Lower leg skin (tissue), 4 donors: Measurements from ENCODE around the gene EMX2. TPM values are rescaled to one million over a fixed set of nuclear protein-coding genes. Genes with fewer than 3 reads are reported as not detected.
"Not testable (repeated sequence)": the region's sequence is repeated elsewhere in the genome, so short reads cannot be mapped to it uniquely, and the experiment has no call there.

Source experiments
- DNase-seq, 2 donors: peaks; one replicate each; pipeline ENCODE4 v3.0.0-alpha.2; 2019; ENCODE audit warnings: low spot score in 2 of 2
- H3K4me3 ChIP-seq: fragments of 200-600 bp; sonication (generic); 2 replicates; pipeline ENCODE4 v1.5.1; 2017; ENCODE audit warnings: mild to moderate bottlenecking, low read depth; ENCODE audit not compliant: poor library complexity, severe bottlenecking
- CTCF ChIP-seq, 3 donors: fragments of 450-650 bp; IDR thresholded peaks; one replicate each; pipeline ENCODE4 v1.5.1; 2016; ENCODE audit warnings: antibody characterized with exemption in 3 of 3, mild to moderate bottlenecking in 3 of 3, moderate library complexity in 2 of 3
- POLR2A ChIP-seq, 2 donors: fragments of 450-650 bp; IDR thresholded peaks; one replicate each; pipeline ENCODE4 v1.6.1; 2016 to 2017; ENCODE audit warnings: antibody characterized with exemption in 2 of 2, mild to moderate bottlenecking in 1 of 2, moderate library complexity in 1 of 2
- WGBS, 2 donors: methylation state at CpG; one replicate each; pipeline ENCODE4 v1.1.5; 2018; 5-methylcytosine and 5-hydroxymethylcytosine counted together
- intact Hi-C: fragments of 100-400 bp; cut with DNase I; formaldehyde crosslinking; loops from one replicate; pipeline ENCODE4 v1.15.0; 2023; ENCODE audit warnings: low total_unique reads
- total RNA-seq, 4 donors: library from RNA; depleted of rRNA; stranded (reverse); fragments of >200 nt; gene quantifications; one replicate each; pipeline ENCODE4 v1.1.0, GENCODE V29; 2016

Gene EMX2
- total RNA-seq, 4 donors from 2014 or later, result 3.7 to 10.4 (median 7.2) TPM

GRCh38 chr10:117578999-117579590 is 36.5 kb downstream of the EMX2 start:
- no peak for TF ChIP-seq CTCF (IDR thresholded peaks at IDR 0.05)
- TF ChIP-seq POLR2A (IDR thresholded peaks at IDR 0.05), result no peak
- DNase-seq, result no peak
- no peak overlapping the region for H3K4me3 ChIP-seq
- 83 to 91% methylated on average over 5 of the region's 5 CpGs for WGBS, 2 donors
- intact Hi-C loops, result no loop called here

DNA sequence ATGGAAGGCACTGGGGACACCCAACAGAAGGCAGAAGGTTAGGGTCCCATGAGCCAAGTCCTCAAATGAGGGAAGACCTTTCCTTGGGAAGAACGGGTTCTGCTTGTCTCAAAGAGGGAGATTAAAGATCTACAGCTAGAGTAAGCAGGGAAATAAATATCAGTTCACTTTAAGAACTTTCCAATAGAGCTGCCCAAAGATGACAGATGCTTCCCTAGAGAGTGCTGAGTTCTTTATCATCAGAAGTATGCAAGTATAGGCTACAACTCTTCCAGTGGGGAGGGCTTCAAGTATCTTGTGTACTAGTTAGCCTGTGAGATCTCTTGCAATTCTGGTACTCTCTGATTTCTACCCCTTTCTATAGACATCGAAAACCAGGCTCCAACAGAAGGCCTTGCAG is 39.4 kb downstream of the EMX2 start:
- WGBS, 2 donors, result 82 to 83% methylated on average over 2 of the region's 2 CpGs

GRCh38 chr10:117584831-117585230 is 42.3 kb downstream of the EMX2 start:
- DNase-seq, H3K4me3 ChIP-seq, intact Hi-C loops: not testable (repeated sequence)
- 82 to 86% methylated on average over 2 of the region's 2 CpGs for WGBS, 2 donors

More for the DNA sequence above, 39.4 kb downstream of the EMX2 start:
- TF ChIP-seq POLR2A (IDR thresholded peaks at IDR 0.05) (no peak), CTCF (IDR thresholded peaks at IDR 0.05) (no peak)
- no peak for DNase-seq
- intact Hi-C loops, result no loop called here
- no peak overlapping the region for H3K4me3 ChIP-seq

DNA sequence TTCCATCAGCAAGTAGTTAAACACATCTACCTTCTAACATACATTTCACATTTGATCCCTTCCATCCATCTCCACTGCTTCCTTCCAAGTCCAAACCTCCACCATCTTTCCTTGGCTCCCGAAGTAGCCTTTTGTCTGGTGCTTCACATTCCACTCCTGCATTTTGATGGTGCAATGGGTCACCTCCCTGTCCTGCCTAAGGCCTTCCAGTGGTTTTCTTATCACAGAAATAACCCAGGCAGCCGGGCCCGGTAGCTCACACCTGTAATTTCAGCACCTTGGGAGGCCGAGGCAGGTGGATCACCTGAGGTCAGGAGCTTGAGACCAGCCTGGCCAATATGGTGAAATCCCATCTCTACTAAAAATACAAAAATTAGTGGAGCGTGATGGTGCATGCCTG is 44.5 kb downstream of the EMX2 start:
- TF ChIP-seq CTCF (IDR thresholded peaks at IDR 0.05), result no peak
- TF ChIP-seq POLR2A (IDR thresholded peaks at IDR 0.05), result no peak
- intact Hi-C loops, result no loop called here
- 92 to 94% methylated on average over 5 of the region's 5 CpGs for WGBS, 2 donors

DNA sequence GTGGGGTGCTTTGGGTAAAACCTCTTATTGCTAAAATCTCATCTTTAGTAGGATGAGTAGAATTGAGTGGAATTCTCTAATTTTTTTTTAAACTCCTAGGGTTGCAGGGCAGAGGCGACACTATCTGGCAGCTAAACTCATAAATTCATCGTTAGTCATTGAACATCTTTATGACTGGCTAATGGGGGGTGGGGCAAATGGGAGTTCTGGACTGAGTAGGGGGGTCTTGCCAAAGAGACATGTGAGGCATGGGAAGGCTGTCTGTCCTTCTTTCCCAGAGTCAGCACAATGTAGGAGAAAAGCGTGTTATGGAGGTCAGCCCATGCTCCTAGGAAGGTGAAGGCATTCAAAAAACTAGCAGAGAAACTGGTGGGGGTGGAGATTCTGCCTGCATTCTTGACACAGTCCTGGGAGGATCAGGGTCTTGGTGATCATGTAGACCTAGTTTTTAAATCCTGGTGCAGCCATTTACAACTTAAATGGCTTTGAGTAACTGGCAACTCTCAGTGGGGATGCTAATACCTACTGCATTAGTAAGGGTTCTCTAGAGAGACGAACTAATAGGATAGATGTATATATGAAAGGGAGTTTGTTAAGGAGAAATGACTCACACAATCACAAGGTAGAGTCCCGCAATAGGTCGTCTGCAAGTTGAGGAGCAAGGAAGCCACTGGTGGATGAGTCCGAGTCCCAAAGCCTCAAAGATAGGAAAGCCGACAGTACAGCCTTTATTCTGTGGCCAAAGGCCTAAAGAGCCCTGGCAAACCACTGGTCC is 47.7 kb downstream of the EMX2 start:
- intact Hi-C loops, result no loop called here
- H3K4me3 ChIP-seq, result no peak overlapping the region
- 80 to 86% methylated on average over 8 of the region's 8 CpGs for WGBS, 2 donors
- TF ChIP-seq CTCF (IDR thresholded peaks at IDR 0.05) (no peak), POLR2A (IDR thresholded peaks at IDR 0.05) (no peak)
- no peak for DNase-seq

More for the DNA sequence above, 44.5 kb downstream of the EMX2 start:
- DNase-seq, result no peak
- no peak overlapping the region for H3K4me3 ChIP-seq

DNA sequence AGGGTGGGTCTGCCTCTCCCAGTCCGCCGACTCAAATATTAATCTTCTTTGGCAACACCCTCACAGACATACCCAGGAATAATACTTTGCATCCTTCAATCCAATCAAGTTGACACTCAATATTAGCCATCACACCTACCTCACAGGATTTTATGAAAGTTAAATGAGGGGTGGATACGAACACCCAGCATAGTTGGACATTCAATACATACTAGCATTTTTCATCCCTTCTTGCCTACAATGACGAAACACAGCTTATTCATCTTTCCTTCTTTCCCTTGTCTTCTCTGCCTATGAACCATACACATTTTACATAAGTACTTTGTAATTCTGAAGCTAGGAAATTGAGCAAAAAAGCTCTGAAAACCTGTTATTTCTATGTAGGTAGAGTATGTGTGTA is 48.5 kb downstream of the EMX2 start:
- DNase-seq, result no peak
- 91 to 93% methylated on average over 4 of the region's 4 CpGs for WGBS, 2 donors
- H3K4me3 ChIP-seq, result no peak overlapping the region
- TF ChIP-seq CTCF (IDR thresholded peaks at IDR 0.05) (no peak), POLR2A (IDR thresholded peaks at IDR 0.05) (no peak)
- intact Hi-C loops, result no loop called here
